ENCODE results near the gene KIAA1217.

KIAA1217 gene

DNA sequence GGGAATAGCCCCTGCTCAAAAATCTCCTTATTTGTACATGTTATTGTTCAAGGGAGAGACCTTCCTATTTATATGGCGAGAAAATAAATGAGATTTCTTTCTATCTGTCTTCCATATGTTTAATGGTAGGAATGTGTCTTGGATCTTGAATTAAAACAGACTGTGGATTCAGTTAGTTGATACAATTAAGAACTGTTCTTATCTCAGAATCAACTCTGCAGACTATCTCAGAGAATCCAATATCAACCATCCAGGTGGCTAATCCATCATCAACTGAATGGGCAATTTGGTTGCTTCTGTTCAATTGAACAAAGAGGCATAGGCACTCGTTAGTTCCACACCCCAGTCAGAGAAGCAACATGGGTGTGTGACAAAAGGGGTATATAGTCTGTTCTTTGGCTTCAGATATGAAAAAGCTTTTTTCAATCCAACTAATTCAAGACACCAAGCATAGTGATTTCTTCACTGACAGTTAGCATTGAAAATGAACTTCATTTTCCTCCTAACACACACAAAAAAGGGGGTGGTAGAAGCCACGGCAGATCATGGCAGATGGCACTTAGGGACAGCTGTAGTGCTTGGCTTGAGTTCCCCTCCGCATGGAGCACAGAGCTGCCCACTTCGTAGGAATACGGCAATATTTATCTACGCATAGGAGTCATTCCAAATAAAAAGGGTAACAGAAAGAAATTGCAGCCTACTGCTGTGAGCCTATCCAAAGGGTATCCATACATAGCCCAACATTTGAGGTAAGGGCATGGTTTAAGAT is 135.9 kb downstream of the KIAA1217 start:
- Histone ChIP-seq H3K27ac (ENCODE audit: low read depth, low read length) (peak overlapping the region; percentile 43), H2BK120ac (ENCODE audit: insufficient read depth, low read length, poor library complexity) (peak overlapping the region; percentile 56), H3K27me3 (ENCODE audit: insufficient read depth, low read length) (no peaks in the 10 kb centered on the region), H2BK12ac (ENCODE audit: low read length) (no peak overlapping the region), H3K4me1 (ENCODE audit: control insufficient read depth in 1 of 2, insufficient read depth in 2 of 2, low read length in 2 of 2) (peaks cover 6 to 16% of the 10 kb centered on the region in 2 experiments), H4K12ac (ENCODE audit: low read depth, low read length) (no peak overlapping the region), H3K9me3 (ENCODE audit: insufficient read depth, low read depth, low read length) (no peaks in the 10 kb centered on the region), H3K4me3 (ENCODE audit: low read depth, low read length) (no peak overlapping the region), H3K23ac (ENCODE audit: low read length) (no peak overlapping the region), H3K4me2 (ENCODE audit: low read length) (no peak overlapping the region), H3K14ac (ENCODE audit: low read length) (no peak overlapping the region), H4K91ac (ENCODE audit: low read depth, low read length) (no peak overlapping the region), H2BK5ac (ENCODE audit: low read depth, low read length, poor library complexity) (no peak overlapping the region), H3K18ac (ENCODE audit: low read length) (peak overlapping the region; percentile 41), H3K79me2 (ENCODE audit: control insufficient read depth, insufficient read depth, low read length, poor library complexity) (peaks cover 3% of the 10 kb centered on the region), H2AFZ (ENCODE audit: insufficient read depth, low read length, poor library complexity) (no peak overlapping the region), H3K36me3 (ENCODE audit: control insufficient read depth in 1 of 2, insufficient read depth in 2 of 2, low read length in 2 of 2) (peaks cover 0 to 5% of the 10 kb centered on the region in 2 experiments), H3K79me1 (ENCODE audit: low read length) (peaks cover 4% of the 10 kb centered on the region), H3K9ac (ENCODE audit: low read length) (no peak overlapping the region), H4K8ac (ENCODE audit: low read depth, low read length) (no peak overlapping the region), H3K4ac (ENCODE audit: low read depth, low read length) (peak overlapping the region; percentile 77), H2AK5ac (ENCODE audit: low read length) (no peak overlapping the region)
- no peak for DNase-seq
- no CpG with 5 or more reads among the region's 7 CpGs for WGBS (ENCODE audit: extremely low coverage, insufficient coverage, insufficient read length)

DNA sequence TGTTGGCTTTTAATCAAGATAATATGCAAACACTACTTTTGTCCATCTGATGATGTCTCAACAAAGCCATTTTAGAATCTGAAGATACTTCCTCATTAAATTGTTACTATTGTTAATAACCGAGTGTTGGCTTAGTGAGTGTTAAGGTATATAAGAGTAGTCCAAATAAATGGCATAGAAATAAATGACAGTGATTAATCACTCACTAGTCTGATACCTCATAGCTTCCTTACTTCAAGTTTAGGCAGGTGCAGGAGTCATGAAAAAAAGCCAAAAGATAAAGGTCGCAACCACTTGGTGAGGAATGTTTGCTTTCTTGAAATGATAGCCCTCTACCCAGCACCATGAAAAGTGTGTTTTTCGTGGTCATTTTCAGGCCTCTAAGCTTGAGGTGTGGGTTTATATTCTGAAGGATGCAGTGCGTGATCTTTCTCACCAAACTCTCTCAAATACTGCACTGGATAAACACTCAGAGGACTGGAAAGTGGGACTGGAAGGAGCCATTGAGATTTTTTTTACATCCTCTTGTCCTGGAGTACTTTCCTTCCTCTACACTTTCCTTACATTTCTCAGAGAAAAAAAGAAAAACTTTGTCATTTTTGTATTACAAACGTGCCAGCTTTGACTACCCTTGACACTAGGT is 138.1 kb downstream of the KIAA1217 start:
- no CpG with 5 or more reads among the region's 5 CpGs for WGBS (ENCODE audit: extremely low coverage, insufficient coverage, insufficient read length)
- H3K23ac ChIP-seq (ENCODE audit: low read length), result no peak overlapping the region

DNA sequence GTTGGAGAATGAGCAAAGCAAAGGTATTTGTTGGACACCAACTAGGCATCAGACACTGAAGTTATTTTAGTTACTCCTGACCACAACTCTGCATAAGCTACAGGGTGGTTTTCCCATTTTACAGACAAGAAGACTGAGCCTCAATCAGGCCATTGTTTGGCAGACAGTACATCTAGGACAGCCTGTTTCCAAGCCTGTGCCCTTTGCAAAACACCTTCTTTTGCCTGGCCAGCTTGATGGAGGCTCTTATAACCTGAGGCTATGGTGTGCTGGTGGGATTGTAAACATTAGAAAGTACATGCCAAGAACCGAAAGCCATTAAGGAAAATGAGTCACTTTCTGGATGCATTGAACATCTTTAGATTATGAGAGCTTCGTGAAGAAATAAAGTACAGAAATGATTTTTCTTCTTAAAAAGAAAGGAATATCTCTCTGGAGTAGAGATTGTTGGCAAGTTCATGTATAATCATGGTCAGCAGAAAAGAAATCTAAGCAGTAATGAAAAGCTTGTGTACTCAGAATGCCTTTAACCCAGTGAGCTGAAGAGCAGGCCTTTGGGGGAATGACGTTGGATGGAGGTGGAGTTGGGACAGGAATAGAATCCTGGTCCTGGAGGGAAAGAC is 140.6 kb downstream of the KIAA1217 start:
- Histone ChIP-seq H3K9me3 (ENCODE audit: insufficient read depth, low read depth, low read length) (no peaks in the 10 kb centered on the region), H3K23ac (ENCODE audit: low read length) (no peak overlapping the region), H3K9ac (ENCODE audit: low read length) (no peak overlapping the region), H3K14ac (ENCODE audit: low read length) (no peak overlapping the region), H3K4me2 (ENCODE audit: low read length) (no peak overlapping the region), H3K27me3 (ENCODE audit: insufficient read depth, low read length) (no peaks in the 10 kb centered on the region), H3K36me3 (ENCODE audit: control insufficient read depth in 1 of 2, insufficient read depth in 2 of 2, low read length in 2 of 2) (peaks cover 9 to 11% of the 10 kb centered on the region in 2 experiments), H3K4me1 (ENCODE audit: control insufficient read depth in 1 of 2, insufficient read depth in 2 of 2, low read length in 2 of 2) (peaks cover 16 to 25% of the 10 kb centered on the region in 2 experiments), H2BK5ac (ENCODE audit: low read depth, low read length, poor library complexity) (no peak overlapping the region), H4K12ac (ENCODE audit: low read depth, low read length) (no peak overlapping the region), H3K4ac (ENCODE audit: low read depth, low read length) (peak overlapping the region; percentile 33), H3K27ac (ENCODE audit: low read depth, low read length) (no peak overlapping the region), H3K4me3 (ENCODE audit: low read depth, low read length) (no peak overlapping the region), H2BK120ac (ENCODE audit: insufficient read depth, low read length, poor library complexity) (no peak overlapping the region), H3K18ac (ENCODE audit: low read length) (no peak overlapping the region), H4K91ac (ENCODE audit: low read depth, low read length) (no peak overlapping the region), H2AK5ac (ENCODE audit: low read length) (no peak overlapping the region), H2AFZ (ENCODE audit: insufficient read depth, low read length, poor library complexity) (no peak overlapping the region), H3K79me1 (ENCODE audit: low read length) (peaks cover 8% of the 10 kb centered on the region), H2BK12ac (ENCODE audit: low read length) (no peak overlapping the region), H4K8ac (ENCODE audit: low read depth, low read length) (peak overlapping the region; percentile 13), H3K79me2 (ENCODE audit: control insufficient read depth, insufficient read depth, low read length, poor library complexity) (peaks cover 13% of the 10 kb centered on the region)
- no CpG with 5 or more reads among the region's 3 CpGs for WGBS (ENCODE audit: extremely low coverage, insufficient coverage, insufficient read length)
- peak in 1 of 2 donors; percentile 36 for DNase-seq

More for the DNA sequence above, 138.1 kb downstream of the KIAA1217 start:
- no peak overlapping the region for H3K4me3 ChIP-seq (ENCODE audit: low read depth, low read length)
- H3K4me2 ChIP-seq (ENCODE audit: low read length), result no peak overlapping the region
- H2BK12ac ChIP-seq (ENCODE audit: low read length), result no peak overlapping the region
- H3K27ac ChIP-seq (ENCODE audit: low read depth, low read length), result no peak overlapping the region
- DNase-seq, result no peak
- no peak overlapping the region for H3K14ac ChIP-seq (ENCODE audit: low read length)
- no peak overlapping the region for H2BK120ac ChIP-seq (ENCODE audit: insufficient read depth, low read length, poor library complexity)
- H3K18ac ChIP-seq (ENCODE audit: low read length), result no peak overlapping the region
- H3K4me1 ChIP-seq (ENCODE audit: control insufficient read depth in 1 of 2, insufficient read depth in 2 of 2, low read length in 2 of 2), result peaks cover 13 to 21% of the 10 kb centered on the region in 2 experiments
- no peak overlapping the region for H4K12ac ChIP-seq (ENCODE audit: low read depth, low read length)
- H4K91ac ChIP-seq (ENCODE audit: low read depth, low read length), result no peak overlapping the region
- no peak overlapping the region for H4K8ac ChIP-seq (ENCODE audit: low read depth, low read length)
- H3K79me2 ChIP-seq (ENCODE audit: control insufficient read depth, insufficient read depth, low read length, poor library complexity), result peaks cover 8% of the 10 kb centered on the region
- no peaks in the 10 kb centered on the region for H3K27me3 ChIP-seq (ENCODE audit: insufficient read depth, low read length)
- no peak overlapping the region for H2BK5ac ChIP-seq (ENCODE audit: low read depth, low read length, poor library complexity)
- peaks cover 6 to 10% of the 10 kb centered on the region in 2 experiments for H3K36me3 ChIP-seq (ENCODE audit: control insufficient read depth in 1 of 2, insufficient read depth in 2 of 2, low read length in 2 of 2)
- H3K9me3 ChIP-seq (ENCODE audit: insufficient read depth, low read depth, low read length), result no peaks in the 10 kb centered on the region
- no peak overlapping the region for H2AFZ ChIP-seq (ENCODE audit: insufficient read depth, low read length, poor library complexity)
- peak overlapping the region; percentile 81 for H3K4ac ChIP-seq (ENCODE audit: low read depth, low read length)
- H3K9ac ChIP-seq (ENCODE audit: low read length), result no peak overlapping the region
- H2AK5ac ChIP-seq (ENCODE audit: low read length), result no peak overlapping the region
- peaks cover 6% of the 10 kb centered on the region for H3K79me1 ChIP-seq (ENCODE audit: low read length)

DNA sequence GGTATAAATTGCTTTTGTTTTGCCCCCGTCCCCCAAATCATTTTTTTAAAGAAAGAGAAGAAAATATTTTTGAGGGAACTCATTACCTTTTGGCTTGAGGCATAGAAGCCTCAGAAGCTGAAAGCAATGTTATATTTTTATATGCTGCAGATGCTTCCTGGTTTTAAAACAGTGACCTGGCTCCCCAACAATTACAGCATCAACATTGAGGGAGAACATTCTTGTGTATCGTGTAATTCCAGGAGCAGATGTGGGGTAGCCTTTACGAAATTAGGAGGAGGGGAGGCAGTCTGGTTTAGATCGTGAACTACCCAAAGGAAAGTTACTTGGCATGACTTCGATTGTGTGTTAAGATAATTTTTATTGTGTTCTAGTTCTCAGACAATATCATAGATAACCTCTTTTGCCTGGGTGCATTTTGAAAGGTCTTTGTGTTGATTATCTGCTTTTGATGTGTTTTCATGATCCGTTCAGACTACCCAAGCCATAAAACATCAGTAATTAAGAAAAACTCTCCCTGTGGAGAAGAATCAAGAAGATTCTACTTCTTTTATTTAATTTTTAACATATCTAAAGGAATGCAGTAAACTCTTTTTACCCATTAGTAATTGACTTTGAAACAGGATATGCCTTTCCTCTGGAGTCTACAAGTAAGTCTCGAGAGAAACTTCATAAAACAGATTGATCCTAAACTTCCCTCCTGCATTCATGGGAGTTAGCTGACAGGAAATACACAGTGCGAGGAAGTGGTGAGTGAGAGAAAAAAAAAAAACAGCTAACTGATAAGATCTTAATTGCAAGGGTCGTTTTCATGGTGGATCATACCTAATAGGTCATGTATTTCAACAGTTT is 141.4 kb downstream of the KIAA1217 start:
- H3K9me3 ChIP-seq (ENCODE audit: insufficient read depth, low read depth, low read length), result no peaks in the 10 kb centered on the region
- no peak overlapping the region for H3K9ac ChIP-seq (ENCODE audit: low read length)
- no peak overlapping the region for H4K12ac ChIP-seq (ENCODE audit: low read depth, low read length)
- H2AK5ac ChIP-seq (ENCODE audit: low read length), result no peak overlapping the region
- H3K23ac ChIP-seq (ENCODE audit: low read length), result no peak overlapping the region
- peaks cover 12 to 20% of the 10 kb centered on the region in 2 experiments for H3K4me1 ChIP-seq (ENCODE audit: control insufficient read depth in 1 of 2, insufficient read depth in 2 of 2, low read length in 2 of 2)
- H3K27ac ChIP-seq (ENCODE audit: low read depth, low read length), result no peak overlapping the region
- H3K4me2 ChIP-seq (ENCODE audit: low read length), result no peak overlapping the region
- peaks cover 7% of the 10 kb centered on the region for H3K79me1 ChIP-seq (ENCODE audit: low read length)
- H3K14ac ChIP-seq (ENCODE audit: low read length), result no peak overlapping the region
- H3K79me2 ChIP-seq (ENCODE audit: control insufficient read depth, insufficient read depth, low read length, poor library complexity), result peaks cover 14% of the 10 kb centered on the region
- peak in 1 of 2 donors; percentile 23 for DNase-seq
- no peak overlapping the region for H2BK120ac ChIP-seq (ENCODE audit: insufficient read depth, low read length, poor library complexity)
- no CpG with 5 or more reads among the region's 9 CpGs for WGBS (ENCODE audit: extremely low coverage, insufficient coverage, insufficient read length)
- H3K4me3 ChIP-seq (ENCODE audit: low read depth, low read length), result no peak overlapping the region
- H3K4ac ChIP-seq (ENCODE audit: low read depth, low read length), result no peak overlapping the region
- H3K36me3 ChIP-seq (ENCODE audit: control insufficient read depth in 1 of 2, insufficient read depth in 2 of 2, low read length in 2 of 2), result peaks cover 9 to 11% of the 10 kb centered on the region in 2 experiments
- H2BK5ac ChIP-seq (ENCODE audit: low read depth, low read length, poor library complexity), result no peak overlapping the region
- no peak overlapping the region for H4K91ac ChIP-seq (ENCODE audit: low read depth, low read length)
- H3K18ac ChIP-seq (ENCODE audit: low read length), result no peak overlapping the region
- no peak overlapping the region for H2BK12ac ChIP-seq (ENCODE audit: low read length)
- no peak overlapping the region for H4K8ac ChIP-seq (ENCODE audit: low read depth, low read length)
- H3K27me3 ChIP-seq (ENCODE audit: insufficient read depth, low read length), result no peaks in the 10 kb centered on the region
- no peak overlapping the region for H2AFZ ChIP-seq (ENCODE audit: insufficient read depth, low read length, poor library complexity)
